HG02852 (cell line): ENCODE measurements around the gene FOXRED2.
"Not testable (repeated sequence)": the region's sequence is repeated elsewhere in the genome, so short reads cannot be mapped to it uniquely, and the experiment has no call there.

Source experiments
- ATAC-seq: cut with Tn5 transposase; IDR thresholded peaks from one replicate; pipeline ENCODE4 v1.9.1; 2021; ENCODE audit warnings: mild to moderate bottlenecking, moderate library complexity; ENCODE audit not compliant: unreplicated experiment

Gene FOXRED2

GRCh38 chr22:36519906-36520305 lies 13.1 kb upstream of the FOXRED2 start:
- not testable (repeated sequence) for ATAC-seq

- no peak for ATAC-seq
Measured at GRCh38 chr22:36514766-36515165, 7.9 kb upstream of the FOXRED2 start.

GRCh38 chr22:36512991-36513390 lies 6.2 kb upstream of the FOXRED2 start:
- no peak for ATAC-seq

- ATAC-seq: no peak
Measured at GRCh38 chr22:36512333-36512732, 5.5 kb upstream of the FOXRED2 start.

- no peak for ATAC-seq
Measured at GRCh38 chr22:36510966-36511881, 4.4 kb upstream of the FOXRED2 start.

- ATAC-seq: no peak
Measured at GRCh38 chr22:36510384-36510783, 3.5 kb upstream of the FOXRED2 start.

- ATAC-seq: no peak
Measured at GRCh38 chr22:36507518-36508010, 724 bp upstream of the FOXRED2 start.

- no peak for ATAC-seq
Measured at GRCh38 chr22:36505998-36506635, 723 bp downstream of the FOXRED2 start.

GRCh38 chr22:36497910-36498665 lies 8.8 kb downstream of the FOXRED2 start:
- ATAC-seq: no peak

- peak; percentile 62 for ATAC-seq
Measured at GRCh38 chr22:36493690-36494110, 13.1 kb downstream of the FOXRED2 start.

GRCh38 chr22:36492109-36492508 lies 14.7 kb downstream of the FOXRED2 start:
- no peak for ATAC-seq

GRCh38 chr22:36491155-36491554 lies 15.7 kb downstream of the FOXRED2 start:
- ATAC-seq: no peak

- ATAC-seq: no peak
Measured at GRCh38 chr22:36486619-36487384, 20.0 kb downstream of the FOXRED2 start.

- peak; percentile 84 for ATAC-seq
Measured at GRCh38 chr22:36481393-36482168, 25.3 kb downstream of the FOXRED2 start, which contains the start of gene TXN2. Gene TXN2, minus strand, starts transcription at chr22:36481640. Its CDS starts 803 bp downstream, at chr22:36480837.

GRCh38 chr22:36480941-36481392 lies 25.9 kb downstream of the FOXRED2 start:
- ATAC-seq: no peak

GRCh38 chr22:36478966-36479365 lies 27.9 kb downstream of the FOXRED2 start:
- no peak for ATAC-seq

- no peak for ATAC-seq
Measured at GRCh38 chr22:36475341-36475740, 31.5 kb downstream of the FOXRED2 start.

- ATAC-seq: no peak
Measured at GRCh38 chr22:36472689-36473088, 34.2 kb downstream of the FOXRED2 start.

GRCh38 chr22:36471341-36471821 lies 35.5 kb downstream of the FOXRED2 start:
- no peak for ATAC-seq
